ENCODE measurements around the gene PRR7. TPM values are rescaled to one million over a fixed set of nuclear protein-coding genes. Genes with fewer than 3 reads are reported as not detected.

Gene PRR7
- total RNA-seq, 4 donors from 2014 or later: 5.1 to 11.2 (median 7.5) TPM

GRCh38 chr5:177440211-177440989 lies 6.2 kb upstream of the PRR7 start:
- Histone ChIP-seq H3K36me3 (peaks cover 0 to 72% (median 9%) of the 10 kb centered on the region in 3 donors), H3K4me1 (peaks cover 0 to 1% (median 0%) of the 10 kb centered on the region in 4 donors), H3K27ac (peak overlapping the region in 3 of 4 donors; percentile 34 to 83 (median 73)), H3K4me3 (no peak overlapping the region), H3K27me3 (no peaks in the 10 kb centered on the region), H3K9me3 (no peaks in the 10 kb centered on the region)
- no peak for DNase-seq (ENCODE audit: low spot score in 2 of 2)
- 72 to 86% methylated on average over 19 to 21 of the region's 24 CpGs for WGBS, 2 donors
- TF ChIP-seq CTCF (IDR thresholded peaks at IDR 0.05) (no peak), EP300 (IDR thresholded peaks at IDR 0.05) (peak in 1 of 2 donors; percentile 67)

- H3K27ac ChIP-seq: peak overlapping the region in 3 of 4 donors; percentile 34 to 83 (median 73)
- 76 to 86% methylated on average over 17 to 24 of the region's 26 CpGs for WGBS, 2 donors
- H3K4me3 ChIP-seq: no peak overlapping the region
- H3K27me3 ChIP-seq: no peaks in the 10 kb centered on the region
- DNase-seq (ENCODE audit: low spot score in 2 of 2): no peak
- no peaks in the 10 kb centered on the region for H3K9me3 ChIP-seq
- H3K4me1 ChIP-seq: peaks cover 0 to 9% (median 3%) of the 10 kb centered on the region in 4 donors
- peaks cover 0 to 64% (median 1%) of the 10 kb centered on the region in 3 donors for H3K36me3 ChIP-seq
- TF ChIP-seq CTCF (IDR thresholded peaks at IDR 0.05) (no peak), EP300 (IDR thresholded peaks at IDR 0.05) (no peak), POLR2A (IDR thresholded peaks at IDR 0.05) (no peak)
These were observed 5.4 kb upstream of the PRR7 start for GRCh38 chr5:177440990-177441780.

- no peak overlapping the region for H3K4me3 ChIP-seq
These were observed 4.4 kb upstream of the PRR7 start for GRCh38 chr5:177442066-177442826.

More at GRCh38 chr5:177442066-177442826, 4.4 kb upstream of the PRR7 start:
- Histone ChIP-seq H3K27me3 (no peaks in the 10 kb centered on the region), H3K27ac (peak overlapping the region in 2 of 4 donors; percentile 73 to 83), H3K36me3 (peaks cover 0 to 55% (median 0%) of the 10 kb centered on the region in 3 donors), H3K4me1 (peaks cover 0 to 17% (median 10%) of the 10 kb centered on the region in 4 donors), H3K9me3 (no peaks in the 10 kb centered on the region)
- 77 to 84% methylated on average over 10 to 18 of the region's 20 CpGs for WGBS, 2 donors
- TF ChIP-seq CTCF (IDR thresholded peaks at IDR 0.05): no peak
- TF ChIP-seq EP300 (IDR thresholded peaks at IDR 0.05): no peak
- no peak for TF ChIP-seq POLR2A (IDR thresholded peaks at IDR 0.05)
- no peak for DNase-seq (ENCODE audit: low spot score in 2 of 2)
